Inflammatory macrophage treated with lipopolysaccharide for 1 hour (primary cell): ENCODE results near the gene QKI.

ENCODE experiments used
- DNase-seq, 2 donors: peaks; one replicate each; pipeline ENCODE4 v3.0.0-alpha.2; 2020 to 2022

Gene QKI

DNA sequence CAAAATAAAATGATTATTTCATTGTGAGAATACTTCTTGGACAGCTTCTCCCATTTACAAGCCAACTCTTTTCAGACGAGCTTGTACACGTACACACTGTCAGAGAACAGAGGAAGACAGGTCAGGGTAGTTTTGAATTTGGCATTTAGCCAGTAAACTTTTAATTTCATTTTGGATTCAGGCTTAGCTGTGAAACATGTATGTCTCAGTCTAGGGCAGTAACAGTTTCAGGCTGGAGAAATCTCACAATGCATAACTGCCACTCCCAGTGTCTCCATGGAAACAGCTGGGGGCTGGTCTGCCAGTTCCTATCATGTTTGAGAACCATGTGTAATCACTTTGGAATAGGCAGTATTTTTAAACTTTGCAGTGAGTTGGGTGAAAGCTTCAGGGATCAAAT is 22.0 kb upstream of the QKI start:
- peak; percentile 15 to 25 for DNase-seq

DNA sequence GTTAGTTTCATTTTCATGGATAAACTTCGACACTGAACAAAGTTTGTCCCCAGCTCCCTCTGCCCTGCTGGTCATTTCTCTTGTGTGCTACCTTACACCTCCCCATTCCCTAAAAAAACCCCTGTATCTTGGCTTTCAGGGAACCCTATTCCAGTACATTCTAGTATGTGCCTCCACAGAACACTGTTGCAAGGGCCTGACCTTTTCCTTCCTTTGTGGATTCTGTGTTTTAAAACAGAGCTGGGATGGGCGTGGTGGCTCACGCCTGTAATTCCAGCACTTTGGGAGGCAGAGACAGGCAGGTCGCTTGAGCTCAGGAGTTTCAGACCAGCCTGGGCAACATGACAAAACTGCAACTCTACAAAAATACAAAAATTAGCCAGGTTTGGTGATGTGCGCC is 20.6 kb upstream of the QKI start:
- DNase-seq: no peak

DNA sequence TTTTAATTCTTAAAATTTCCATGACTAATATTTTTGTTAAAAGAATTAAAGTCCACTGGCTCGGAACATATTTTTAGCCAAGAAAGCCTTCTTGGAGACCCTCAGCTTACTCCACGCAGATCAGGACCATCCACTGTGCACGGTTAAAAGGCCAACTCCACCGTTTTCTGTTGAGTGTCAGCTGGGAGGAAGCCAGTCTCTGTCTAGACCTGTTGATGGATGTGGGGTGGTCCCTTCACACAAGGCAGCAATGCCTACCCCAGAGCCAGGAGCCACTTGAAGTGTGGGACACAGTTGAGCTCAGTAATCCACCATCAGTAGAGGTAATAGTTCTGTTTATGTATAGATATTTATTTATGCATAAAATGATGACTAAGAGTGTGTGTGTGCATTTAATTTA is 19.9 kb upstream of the QKI start:
- no peak for DNase-seq

DNA sequence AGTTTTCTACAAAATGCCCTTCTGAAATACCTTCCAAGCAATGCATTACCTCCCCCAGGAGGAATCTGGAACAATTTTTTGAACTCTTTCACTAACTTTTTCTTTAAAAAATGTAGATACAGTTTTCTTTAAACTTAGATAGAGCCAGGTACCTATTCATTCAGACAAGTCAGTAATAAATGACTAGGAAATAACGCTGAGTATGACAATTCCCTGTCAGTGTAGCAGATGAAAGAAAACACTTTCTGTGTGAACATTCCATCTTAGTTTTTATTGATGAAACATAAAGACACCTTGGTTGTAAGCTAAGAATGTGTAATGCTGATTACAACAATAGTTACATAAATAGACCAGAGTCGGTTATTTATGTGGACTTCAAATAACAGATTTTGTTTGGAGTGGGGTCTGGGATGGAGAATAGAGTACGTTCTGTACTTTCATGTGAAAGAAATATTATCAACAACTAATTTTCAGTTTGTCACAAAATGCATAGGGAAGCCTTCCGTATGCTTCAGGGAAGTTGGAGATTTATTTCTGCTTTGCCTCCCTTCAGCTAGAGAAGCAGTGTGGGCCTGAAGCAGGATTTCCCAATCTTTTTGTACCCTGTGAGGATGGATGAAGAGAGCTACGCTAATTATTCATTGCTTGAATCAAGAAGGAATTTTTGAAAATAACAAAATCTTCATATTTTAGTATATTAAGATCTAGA is 19.2 kb upstream of the QKI start:
- no peak for DNase-seq

DNA sequence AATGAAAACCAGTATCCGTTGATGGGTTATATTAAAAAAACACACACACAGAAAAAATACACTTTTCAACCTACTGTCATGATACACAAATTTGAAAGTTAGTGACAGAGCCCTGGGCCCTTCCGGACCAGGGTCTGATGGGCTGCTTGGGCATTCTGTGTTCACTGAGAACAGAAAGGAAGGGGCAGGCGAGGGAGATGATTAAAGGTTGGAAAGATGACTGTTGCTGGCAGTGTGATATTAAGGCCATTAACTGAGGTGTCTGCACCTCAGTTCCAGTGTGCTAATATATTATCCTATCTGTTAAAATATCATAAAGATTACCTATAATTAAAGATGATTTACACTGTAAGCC is 18.7 kb upstream of the QKI start:
- no peak for DNase-seq

DNA sequence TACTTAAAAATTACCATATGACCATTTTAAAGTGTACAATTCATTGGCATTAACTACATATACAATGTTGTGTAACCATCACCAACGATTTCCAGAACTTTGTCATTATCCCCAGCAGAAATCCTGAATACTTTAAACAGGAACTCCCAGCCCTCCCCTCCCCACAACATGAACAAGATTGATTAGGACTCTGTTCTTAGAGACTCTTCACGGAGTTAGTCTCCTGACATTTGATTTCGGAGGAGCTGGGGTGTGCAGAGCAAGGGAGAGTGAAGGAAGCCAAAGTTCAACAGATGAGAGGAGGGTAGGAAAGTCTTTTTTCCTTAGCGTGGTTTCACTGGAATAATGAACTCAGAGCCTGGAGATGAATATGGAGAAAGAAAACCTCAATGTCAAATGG is 17.2 kb upstream of the QKI start:
- DNase-seq: no peak

DNA sequence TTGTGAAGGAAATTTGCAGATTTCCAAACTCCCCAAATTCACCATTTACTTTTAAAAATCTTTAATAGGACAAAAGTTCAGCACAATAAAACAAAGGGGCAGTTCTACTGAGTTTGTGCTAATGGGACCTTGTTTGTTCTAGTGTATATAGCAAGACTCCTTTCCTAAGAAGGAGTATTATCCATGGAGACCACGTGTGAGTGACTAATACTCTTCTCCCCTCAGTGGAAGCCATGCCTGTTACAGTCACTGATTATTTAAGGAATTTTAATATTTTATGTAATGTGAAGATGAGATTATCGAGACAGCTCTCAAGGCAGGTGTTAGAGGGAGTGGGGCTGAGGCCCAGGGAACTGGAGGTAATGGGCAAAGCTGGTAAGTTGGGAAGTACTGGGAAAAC is 16.4 kb upstream of the QKI start:
- DNase-seq: no peak

DNA sequence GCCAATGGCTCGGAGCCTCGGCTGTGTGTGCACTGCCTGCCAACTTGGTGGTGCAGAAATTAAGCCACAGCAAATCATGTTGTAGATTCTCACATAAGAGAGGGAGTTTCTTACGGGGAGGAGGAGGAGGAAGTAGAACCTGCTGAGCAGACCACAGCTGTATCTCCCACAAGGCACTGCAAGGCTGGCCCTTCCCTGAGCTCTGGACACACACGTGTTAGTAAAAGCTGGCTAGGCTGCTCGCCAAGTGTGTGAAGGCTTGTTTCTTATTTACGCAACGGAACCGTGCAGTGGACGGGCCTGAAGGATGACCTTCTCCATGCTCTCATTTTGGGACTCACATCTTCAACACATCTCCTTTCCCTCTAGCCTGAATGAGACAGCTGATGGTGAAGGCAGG is 15.7 kb upstream of the QKI start:
- DNase-seq: peak in 1 of 2 donors; percentile 56

DNA sequence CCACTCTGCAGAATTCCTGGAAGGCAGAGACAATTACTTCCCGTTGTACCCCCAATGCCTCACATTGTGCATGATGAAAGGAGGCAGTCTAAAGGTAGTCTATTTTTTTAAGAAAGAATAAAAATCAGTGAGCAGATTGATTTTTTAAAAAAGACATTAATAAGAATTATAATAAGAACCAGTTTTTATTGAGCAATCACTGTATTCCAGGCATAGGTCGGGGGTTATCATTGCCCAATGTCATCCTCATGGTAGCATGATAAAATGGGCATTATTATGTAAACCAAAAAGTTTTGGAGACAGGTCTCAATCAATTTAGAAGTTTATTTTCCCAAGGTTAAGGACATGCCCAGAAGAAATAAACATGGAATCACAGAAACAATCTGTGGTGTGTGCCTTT is 14.0 kb upstream of the QKI start:
- DNase-seq: no peak

DNA sequence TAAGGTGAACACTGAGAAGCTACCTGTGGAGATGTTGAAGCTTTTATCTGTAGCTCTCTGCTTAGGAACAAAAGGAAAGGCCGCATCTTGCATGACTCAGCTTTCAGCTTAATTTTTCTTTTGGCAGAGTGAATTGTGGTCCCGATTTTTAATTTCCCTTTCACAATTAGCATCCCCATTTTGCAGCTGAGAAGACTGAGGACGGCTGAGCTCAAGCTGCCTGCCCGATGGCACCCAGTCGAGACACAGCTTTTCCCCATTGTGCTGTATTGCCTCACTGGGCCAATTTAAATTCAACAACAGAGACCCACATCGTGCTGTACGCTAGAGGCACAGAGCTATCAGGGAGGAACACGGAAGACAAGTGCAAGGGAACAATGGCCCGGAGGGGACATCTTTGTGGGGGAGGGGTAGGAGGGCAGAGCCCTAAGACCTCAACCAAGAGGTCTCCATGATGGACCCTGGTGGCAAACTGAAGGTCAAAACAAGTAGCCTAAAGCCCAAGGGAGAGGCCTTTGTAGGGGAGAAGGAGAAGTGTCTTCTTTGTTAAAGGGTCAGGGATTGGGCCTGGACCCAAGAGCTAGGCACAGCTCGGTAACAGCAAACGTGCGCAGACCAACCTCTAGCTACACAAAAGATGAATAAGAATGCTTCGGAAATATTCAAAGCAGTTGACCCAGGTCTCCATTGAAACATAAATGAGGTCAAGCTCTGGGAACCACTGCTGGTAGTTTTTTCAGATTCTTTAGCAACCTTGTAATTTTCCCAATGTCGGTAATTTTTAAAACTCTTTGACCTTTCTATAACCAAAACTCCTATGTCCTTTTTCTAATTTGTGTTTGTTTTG is 13.3 kb upstream of the QKI start:
- DNase-seq: peak in 1 of 2 donors; percentile 49

DNA sequence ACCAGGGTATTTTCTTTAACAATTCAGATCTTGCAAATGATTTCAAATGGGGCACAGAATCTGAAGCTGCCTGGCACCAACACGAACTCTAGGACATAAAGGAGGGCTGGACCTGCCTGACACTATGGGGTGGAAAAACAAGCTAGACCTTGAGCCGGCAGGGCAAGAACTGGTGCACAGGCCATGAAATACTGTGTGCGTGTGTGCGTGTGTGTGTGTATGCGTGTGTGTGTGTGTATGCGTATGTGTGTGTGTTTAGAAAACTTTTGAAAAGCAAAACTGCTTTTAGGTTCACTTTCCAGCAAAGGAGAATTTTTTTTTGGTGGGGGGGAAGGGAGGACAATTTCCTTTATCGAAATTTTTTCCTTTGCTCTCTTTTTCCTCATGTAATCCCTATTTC is 11.9 kb upstream of the QKI start:
- DNase-seq: no peak

DNA sequence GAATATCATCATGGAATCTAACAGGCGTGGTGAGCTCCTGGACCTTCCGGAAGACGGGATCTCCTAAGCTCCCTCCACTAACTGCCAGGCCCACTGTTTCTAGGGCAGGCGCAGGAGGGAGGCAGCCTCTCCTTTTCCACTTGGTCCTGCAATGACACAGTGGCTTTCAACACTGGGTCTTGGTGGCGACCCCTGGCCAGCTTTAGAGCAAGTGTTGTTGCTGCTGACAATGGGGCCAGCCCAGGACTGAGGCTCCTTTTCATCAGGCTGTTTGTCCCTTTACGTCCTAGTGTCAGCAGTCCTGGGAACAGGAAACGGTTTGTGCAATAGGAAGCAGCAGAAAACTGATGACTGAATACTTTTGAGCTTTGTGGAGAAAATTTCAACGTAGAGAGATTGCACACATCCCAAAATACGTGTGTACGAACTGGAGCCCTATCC is 9.7 kb upstream of the QKI start:
- peak; percentile 68 to 84 for DNase-seq

DNA sequence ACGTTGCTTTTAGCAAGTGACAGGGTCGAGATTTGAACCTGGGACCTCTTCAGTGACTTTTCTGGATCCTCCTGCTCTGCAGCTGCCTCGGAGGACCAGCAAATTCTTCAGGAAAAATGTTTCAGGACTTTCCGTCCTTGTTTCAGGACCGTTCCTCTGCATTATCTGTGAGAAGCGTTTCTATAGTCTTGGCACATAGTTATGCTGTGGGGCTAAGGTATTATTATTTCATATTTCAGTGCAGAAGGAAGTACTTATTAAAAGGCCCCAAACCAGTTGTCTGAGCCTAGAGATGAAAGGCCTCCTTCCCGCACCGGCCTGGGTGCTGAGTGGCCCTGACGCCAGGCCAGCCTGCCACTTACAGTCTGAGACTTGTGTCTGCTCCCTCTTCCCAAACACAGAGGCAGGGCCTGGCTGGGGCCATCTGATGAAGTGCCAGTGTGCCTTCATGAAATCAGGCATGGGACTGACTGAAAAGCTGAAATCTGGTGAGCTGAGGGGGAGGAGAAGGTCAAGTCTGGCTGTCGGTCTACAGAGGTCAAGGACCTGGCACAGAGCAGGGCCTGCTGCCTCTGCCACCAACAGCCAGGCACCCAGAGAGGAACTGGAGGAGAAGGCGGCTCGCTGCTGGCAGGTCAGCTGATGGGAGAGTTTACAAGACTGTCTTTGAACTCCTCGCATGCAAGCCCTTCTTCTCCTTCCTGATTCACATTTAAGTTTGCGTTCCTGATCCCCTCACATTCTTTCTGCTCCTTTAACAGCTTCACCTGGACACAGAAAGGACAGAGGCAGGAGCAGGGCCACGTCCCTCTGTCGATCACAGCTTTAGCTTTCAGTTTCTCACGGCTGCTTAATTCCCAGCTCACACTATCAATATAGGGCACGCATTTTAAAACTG is 8.9 kb upstream of the QKI start:
- DNase-seq: peak; percentile 63 to 75

DNA sequence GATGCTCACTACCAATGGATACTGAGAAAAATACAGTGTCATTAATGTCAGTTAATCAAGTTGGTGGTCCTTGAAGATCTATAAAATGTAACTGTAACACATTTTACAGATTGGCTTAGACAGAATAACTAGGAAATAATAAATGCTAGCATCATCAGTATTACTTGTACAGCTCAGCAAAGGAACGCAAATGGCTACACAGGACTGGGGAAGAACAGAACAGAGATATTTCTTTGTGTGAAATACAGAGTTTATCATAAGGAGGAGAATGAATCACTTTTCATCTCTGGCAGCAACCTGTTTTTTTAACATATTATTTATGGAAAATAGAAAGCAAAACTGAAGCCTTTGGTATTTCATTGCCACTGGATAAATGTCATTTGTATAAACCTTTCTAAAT is 8.2 kb upstream of the QKI start:
- peak in 1 of 2 donors; percentile 11 for DNase-seq

DNA sequence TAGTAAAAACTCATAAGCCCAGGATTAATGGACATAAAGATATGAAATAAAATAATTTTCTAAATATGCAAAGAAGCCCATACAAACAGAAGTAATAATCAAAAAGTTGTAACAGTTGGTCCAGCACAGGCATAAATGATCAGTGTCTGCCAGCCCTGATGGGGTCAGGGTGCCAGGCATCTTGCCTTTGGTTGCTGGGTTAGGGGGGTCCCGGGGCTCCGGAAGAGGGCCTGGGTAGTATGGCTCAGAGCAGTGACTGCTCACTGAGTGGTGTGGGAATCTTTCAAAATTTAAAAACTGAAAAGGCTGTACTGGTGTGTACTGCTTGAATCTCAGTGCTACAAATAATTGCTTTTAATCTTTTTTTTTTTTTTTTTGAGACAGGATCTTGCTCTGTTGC is 7.7 kb upstream of the QKI start:
- no peak for DNase-seq

DNA sequence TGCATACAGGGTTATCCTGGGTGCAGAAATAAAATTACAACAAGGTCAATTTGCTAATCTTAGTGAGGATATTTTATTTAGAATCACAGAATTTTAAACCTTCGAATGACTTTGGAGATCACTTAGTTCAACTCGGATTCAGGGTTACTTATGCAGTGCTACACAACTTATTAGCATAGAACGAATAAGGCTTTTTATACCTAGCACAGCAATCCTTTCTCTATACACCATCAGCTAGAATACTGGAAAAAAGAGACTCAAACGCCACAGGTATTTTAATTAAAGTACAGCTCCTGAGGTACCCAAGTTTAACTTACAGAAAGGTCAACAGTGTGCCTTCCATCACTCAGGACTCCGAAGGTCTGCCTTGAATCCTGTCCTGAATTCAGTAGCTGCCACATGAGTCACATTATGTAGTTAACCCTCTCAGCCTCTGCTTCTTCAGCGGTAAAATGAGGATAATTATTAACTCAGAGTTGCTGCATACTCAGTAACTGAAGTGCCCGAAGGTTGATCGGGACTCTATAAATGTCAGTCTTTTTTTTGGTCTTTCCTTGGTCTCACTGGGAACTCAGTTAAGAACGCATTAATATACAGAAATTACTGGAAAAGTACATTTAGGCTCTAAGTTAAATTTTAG is 6.0 kb upstream of the QKI start:
- no peak for DNase-seq

DNA sequence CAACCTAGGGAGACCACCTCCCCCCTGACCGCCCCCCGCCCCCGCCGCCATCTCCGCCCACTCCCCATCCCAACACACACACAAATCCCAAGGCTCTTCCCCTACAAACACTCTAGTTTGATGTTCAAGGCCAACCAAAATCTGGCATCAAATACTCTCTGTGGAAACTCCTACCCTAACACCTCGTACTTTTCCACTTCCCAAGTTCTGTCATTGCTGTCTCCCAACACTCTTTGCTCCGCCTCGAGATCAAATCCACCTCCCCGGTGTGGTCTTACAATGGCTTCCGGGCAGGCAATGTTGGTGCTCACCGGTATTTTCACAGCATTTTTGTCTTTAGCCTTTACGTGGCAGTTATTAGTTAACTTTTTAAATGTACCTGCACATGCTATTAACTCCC is 4.8 kb upstream of the QKI start:
- no peak for DNase-seq

DNA sequence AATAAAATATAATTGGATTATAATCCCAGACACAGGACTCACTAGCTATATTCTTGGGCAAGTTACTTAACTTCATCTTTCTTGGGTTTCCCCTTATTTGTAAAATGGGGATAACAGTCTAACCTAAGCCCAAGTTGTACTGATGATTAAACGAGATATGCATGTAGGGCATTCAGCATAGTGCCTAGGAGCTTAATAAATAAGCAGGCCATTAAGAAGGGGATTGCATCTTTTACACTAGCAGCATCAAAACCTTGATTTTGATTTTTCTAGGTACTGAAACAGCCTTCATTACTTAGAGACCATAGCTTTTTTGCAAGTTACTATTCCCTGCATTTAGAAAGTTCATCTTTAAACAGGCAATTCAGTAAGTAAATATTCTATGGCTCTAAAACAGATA is 2.2 kb upstream of the QKI start:
- peak; percentile 67 to 68 for DNase-seq

DNA sequence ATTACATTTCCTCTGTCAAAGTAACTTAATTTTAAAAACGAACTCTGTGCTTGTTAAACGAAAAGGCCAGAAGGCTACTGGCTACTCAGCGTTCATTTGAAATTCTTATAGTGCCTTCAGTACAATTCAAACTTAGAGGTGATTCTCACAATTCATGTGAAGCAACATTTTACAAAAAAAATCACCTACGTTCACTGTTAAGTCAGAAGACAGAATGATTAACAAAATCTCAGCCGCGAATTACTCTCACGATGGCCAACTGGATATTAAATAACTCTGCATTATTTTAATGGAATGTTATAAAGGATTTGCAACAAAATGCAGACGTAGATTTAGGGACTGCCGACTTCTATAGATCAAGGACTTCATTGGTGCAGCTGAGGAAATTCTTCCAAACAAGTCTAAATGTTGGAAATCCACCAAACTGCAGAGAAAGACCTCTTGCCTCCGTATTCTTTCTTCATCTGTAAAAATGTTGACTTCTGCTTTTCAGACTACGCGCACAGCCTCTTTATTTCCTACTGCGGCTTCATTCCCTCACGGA is 1.6 kb upstream of the QKI start:
- DNase-seq: peak in 1 of 2 donors; percentile 27

DNA sequence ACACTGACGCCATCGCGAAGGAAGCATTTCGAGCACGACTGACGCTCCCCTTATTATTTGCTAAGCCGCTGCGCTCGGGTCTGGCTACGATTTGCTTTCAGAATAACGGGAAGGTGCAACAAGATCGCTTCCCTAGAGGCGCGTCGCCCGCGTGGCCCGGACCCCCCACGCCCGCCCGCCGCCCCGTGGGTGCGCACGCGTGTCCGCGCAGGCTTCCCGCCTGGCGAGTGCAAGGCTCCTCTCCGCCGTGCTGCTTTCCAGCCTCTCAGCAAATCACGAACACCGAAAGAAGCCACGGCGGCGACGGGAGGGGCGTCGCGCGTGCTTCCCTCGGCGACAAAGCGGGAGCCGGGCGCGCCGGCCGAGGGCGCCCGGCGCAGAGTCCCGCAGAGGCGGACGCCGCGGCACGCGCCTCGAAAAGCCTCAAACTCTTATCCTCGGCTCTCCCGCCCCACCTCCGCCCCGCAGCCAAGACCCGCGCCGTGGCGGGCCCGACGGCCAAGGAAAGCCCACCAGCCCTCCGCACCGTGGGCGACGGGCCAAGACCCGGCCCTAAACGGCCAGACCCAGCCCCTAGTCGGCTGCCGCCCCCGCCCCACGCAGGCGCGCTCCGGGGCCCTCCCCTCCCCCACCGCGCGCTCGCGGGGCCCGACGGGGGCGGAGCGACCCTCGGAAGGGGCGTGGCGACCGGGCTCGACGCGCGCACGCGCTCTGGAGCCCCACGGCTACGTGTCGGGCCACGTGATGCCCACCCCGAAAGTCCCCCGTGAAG is 987 bp upstream of the QKI start:
- DNase-seq: peak; percentile 89 to 96

DNA sequence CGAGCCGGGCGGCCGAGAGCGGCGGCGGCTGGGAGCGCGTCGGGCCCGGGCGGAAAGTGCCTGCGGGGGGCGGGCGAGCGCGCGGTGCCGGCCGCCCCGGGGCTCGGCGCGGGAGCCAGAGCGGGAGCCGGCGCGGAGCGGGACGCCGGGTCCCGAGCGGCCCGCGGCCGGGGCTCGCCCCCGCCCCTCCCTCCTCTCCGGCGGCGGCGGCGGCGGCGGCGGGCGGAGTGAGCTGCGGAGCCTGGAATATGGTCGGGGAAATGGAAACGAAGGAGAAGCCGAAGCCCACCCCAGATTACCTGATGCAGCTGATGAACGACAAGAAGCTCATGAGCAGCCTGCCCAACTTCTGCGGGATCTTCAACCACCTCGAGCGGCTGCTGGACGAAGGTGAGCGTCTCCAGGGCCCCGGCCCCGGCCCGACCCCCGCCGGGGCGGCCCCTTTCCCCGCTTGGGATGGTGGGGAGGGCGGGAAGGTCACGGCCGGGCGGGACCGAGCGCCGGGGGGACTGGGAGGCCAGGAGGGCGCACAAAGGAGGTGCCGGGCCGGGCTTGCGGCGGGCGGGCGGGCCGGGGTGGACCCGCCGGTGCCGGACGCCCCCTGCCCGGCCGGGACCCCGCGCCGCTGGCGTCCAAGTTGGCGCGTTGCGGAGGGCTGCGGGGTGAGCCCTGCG is 565 bp downstream of the QKI start:
- DNase-seq: no peak
